Muscle of back (tissue), 11 donors: ENCODE measurements around the gene M6PR. TPM values are rescaled to one million over a fixed set of nuclear protein-coding genes. Genes with fewer than 3 reads are reported as not detected.
A peak's percentile ranks its signal among the peaks of the same experiment; 100 is the strongest.
"Not testable (repeated sequence)": the region's sequence is repeated elsewhere in the genome, so short reads cannot be mapped to it uniquely, and the experiment has no call there.

Experiments
- DNase-seq, 3 donors: peaks; one replicate each; pipeline versions ENCODE4 v3.0.0 to v3.0.0-alpha.2; 2013
- polyA plus RNA-seq, 10 donors: library from polyadenylated mRNA; unstranded; fragments of 120-200 nt; gene quantifications; one replicate each; pipeline ENCODE4 v1.2.1, GENCODE V29; 2013; ENCODE audit not compliant: insufficient read length in 10 of 10

Gene M6PR
- polyA plus RNA-seq, 10 donors: 92.6 to 120 (median 115) TPM

DNA sequence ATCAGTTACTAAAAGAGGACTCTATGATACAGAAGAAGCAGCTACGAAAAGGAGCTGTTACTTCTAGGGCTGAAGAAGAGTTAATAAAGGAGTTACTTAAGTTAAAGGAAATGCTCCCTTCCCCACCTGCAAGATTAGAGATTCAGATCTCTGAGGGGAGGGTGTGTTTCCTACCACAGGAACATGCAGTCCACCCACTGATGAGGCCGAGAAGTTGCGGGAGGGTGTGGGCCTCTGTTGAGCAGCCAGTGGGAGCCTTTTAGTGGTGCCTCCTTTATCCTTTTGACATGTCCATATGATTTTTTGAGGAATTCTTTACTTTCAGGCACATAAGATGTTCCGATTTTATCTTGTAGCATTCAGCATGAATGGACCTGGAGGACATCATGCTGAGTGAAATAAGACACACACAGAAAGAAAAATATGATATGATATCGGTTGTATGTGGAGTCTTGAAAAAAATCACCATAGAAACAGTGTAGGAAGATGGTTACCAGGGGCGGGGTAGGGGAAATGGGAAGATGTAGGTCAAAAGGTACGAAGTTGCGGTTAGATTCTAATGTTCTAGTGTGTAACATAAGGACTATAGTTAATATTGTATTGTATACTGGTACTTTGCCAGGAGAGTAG, 4.4 kb upstream of the M6PR start:
- DNase-seq: no peak

DNA sequence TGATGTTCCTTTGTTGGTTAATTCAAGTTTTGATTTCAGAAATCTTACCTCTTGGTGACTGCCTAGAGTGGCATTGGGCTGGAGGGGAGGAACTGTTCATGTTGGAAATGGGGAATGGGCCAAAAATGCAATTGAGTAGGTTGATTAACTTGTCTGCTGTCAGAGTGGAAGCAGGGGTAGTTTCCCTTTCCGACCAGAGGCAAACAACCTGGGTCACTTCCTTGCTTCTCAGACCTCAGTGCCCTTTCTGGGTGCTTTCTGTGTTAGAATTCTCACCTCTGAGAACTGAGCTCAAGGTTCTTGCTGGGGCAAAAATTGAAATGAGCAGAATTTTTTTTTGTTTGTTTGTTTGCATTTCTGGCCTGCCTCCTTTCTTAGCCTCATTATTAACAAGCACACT, 2.3 kb upstream of the M6PR start:
- no peak for DNase-seq

DNA sequence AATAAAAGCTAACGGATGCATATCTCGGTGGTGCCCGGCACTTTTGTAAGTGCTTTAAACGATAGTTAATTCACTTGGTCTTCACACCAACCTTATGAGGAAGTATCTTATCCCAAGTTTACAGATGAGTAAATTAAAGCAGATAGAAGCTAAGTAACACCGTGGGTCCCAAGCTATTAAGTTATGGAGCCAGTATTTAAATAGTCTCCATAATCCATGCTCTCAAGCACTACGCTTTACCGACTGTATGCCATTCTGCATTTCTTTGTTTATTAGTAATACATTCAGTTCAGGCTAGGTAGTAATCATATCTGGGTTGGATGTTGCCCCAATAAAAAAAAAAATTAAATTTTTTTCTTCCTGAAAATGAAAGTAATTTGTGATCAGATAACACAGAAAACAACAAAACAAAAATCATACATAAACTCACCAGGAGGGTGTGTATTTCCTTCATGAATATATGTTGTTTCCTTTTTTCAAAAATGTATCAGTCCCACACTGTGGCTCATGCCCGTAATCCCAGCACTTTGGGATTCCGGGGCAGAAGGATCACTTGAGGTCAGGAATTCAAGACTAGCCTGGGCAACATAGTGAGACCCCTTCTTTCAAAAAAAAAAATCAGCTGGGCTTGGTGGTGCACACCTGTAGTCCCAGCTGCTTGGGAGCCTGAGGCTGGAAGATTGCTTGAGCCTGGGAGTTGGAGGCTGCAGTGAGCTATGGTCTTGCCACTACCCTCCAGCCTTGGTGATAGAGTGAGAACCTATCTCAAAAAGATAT, 1.4 kb upstream of the M6PR start:
- no peak for DNase-seq

GRCh38 chr12:8950221-8950527, 729 bp upstream of the M6PR start:
- peak in 1 of 3 donors; percentile 8 for DNase-seq

- peak in 1 of 3 donors; percentile 6 for DNase-seq
Observed at GRCh38 chr12:8948701-8949341, 624 bp downstream of the M6PR start.

DNA sequence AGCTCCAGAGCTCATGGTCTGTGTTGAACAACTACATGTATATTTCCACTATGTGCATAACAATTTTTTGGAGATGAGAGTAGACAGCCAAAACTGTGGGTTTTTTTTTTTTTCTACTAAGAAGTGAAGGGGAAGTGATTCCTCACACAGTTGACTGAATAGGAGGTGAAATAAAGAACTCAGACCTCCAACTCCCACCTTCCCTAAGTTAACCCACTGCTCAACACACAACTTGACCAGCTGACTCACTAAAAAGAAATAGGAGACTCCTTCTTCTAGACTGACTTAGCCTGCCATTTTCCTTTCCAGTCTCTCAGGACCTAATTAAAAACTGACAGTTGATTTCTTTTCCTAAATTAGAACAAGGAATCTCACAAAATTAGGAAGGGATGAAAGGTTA, 1.7 kb downstream of the M6PR start:
- no peak for DNase-seq

DNA sequence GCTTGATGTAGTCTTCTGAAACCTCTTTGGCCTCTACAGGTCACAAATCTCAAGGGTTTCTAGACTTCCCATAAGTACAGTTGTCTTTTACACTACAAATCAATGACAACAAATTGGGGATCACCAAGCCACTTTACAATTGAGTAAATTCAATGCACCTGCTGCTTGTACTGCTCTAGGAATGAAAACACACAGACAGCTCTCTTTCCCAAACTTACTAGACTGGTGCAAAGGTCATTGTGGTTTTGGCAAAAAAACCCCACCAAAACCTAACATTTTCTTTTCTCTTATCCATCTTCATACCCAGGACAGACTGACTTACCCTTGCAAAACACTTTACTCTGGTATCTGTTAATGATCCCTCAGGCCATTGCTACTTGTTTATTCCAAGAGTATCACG, 2.7 kb downstream of the M6PR start:
- DNase-seq: no peak

GRCh38 chr12:8943565-8944186, 5.8 kb downstream of the M6PR start:
- DNase-seq: no peak

DNA sequence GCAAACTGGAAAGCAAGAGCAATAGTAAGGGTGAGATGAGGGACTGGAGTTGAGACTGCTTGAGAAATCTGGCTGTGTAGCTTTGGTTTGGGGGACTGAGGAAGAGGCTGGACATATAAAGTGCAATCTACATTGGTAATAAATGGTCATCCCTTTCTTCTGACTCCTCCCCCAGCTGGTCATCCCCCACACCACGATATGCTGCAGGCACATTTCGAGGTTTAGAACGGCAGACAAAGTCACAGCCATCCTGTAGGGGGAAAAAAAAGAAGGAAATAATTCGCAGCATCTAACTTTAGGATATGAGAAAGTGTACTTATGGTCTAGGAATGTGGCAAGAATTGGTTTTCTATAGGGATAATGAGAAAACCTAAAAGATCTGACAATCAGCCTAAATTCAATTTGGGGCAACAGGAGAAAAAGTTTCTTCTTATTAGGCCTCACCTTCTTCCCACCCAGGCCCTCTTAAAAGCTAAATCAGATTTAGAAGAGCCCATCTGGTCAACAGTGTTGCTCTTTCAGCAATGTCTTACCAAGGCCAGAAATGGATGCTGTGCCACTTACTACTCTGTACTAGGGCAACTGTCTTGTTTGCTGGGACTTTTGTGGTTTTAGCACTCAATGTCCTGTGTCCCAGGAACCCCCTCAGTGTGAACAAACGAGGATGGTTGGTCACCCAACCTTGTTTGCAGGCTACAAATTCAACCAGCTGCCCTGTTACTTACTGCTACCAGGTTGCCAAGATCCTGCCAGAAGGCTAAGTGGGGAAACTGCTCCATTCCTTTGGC, 7.6 kb downstream of the M6PR start:
- DNase-seq: no peak

DNA sequence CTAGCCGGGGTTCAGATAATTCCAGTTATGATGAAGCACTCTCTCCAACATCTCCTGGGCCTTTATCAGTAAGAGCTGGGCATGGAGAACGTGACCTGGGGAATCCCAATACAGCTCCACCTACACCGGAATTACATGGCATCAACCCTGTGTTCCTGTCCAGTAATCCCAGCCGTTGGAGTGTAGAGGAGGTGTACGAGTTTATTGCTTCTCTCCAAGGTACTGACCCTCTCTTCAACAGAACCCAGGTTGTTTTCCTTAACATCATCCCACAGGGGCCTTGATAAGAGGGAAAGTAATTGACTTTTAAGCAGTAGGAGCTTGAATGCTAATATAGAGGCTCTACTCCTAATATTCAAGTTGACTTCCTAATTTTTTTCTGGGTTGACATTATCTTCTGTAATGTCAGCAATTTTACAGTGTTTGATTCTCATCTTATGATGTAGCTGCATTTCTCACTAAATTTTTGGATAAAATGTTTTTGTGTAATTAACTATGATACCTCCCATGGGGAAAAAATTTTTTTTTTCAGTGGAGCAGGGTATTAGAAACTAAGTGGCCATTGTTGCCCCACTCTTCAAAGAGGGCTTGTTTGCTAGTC, 11.5 kb downstream of the M6PR start:
- DNase-seq: not testable (repeated sequence)

- DNase-seq: no peak
Observed at GRCh38 chr12:8936735-8937134, 12.7 kb downstream of the M6PR start.

- not testable (repeated sequence) for DNase-seq
Observed at GRCh38 chr12:8934080-8934479, 15.4 kb downstream of the M6PR start.

DNA sequence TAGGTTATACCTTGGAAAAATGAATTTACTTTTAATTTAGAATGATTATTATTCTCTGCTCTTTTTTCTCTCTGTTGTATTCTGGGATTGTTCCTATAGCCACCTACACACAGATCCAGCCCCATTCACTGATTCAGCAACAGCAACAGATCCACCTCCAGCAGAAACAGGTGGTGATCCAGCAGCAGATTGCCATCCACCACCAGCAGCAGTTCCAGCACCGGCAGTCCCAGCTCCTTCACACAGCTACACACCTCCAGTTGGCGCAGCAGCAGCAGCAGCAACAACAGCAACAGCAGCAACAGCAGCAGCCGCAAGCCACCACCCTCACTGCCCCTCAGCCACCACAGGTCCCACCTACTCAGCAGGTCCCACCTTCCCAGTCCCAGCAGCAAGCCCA, 17.0 kb downstream of the M6PR start:
- not testable (repeated sequence) for DNase-seq

DNA sequence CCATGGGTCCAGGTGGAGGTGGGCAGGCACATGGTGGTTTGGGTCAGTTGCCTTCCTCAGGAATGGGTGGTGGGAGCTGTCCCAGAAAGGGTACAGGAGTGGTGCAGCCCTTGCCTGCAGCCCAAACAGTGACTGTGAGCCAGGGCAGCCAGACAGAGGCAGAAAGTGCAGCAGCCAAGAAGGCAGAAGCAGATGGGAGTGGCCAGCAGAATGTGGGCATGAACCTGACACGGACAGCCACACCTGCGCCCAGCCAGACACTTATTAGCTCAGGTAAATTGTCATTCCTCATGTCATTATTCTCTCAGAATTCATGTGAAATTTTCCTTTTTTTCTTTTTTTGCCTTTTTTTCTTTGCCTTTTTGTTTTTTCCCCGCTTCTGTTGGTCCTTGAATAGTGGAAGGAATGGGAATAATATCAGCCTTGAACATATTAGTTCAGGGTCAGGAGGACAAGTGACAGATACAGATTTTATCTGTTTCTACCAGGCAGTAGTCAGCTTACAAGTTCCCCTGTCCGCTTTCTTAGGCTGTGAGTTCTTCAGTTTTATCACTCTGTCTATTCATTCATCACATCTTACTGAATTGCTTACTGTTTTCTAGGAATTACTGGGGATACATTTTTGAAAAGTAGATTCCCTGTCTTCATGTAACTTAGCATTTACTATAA, 18.7 kb downstream of the M6PR start:
- DNase-seq: not testable (repeated sequence)

DNA sequence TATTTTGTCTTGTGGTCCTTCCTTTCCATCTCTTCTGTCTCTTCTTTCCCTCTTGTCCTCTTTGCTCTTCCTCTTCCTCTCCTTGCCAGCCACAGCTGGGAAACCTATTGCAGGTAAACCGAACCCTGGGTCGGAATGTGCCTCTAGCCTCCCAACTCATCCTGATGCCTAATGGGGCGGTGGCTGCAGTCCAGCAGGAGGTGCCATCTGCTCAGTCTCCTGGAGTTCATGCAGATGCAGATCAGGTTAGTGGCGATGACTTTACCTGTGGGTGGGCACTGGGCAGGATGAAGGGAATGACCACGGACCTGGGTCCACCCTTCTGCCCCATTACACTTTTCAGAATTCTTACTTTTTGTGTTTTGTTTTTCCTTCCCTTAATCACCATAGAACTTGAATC, 26.9 kb downstream of the M6PR start:
- DNase-seq: no peak

- not testable (repeated sequence) for DNase-seq
Observed at GRCh38 chr12:8919643-8920042, 29.8 kb downstream of the M6PR start.

- no peak for DNase-seq
Observed at GRCh38 chr12:8917751-8918150, 31.7 kb downstream of the M6PR start.

GRCh38 chr12:8917031-8917430, 32.4 kb downstream of the M6PR start:
- DNase-seq: no peak

GRCh38 chr12:8916154-8916553, 33.3 kb downstream of the M6PR start:
- no peak for DNase-seq

GRCh38 chr12:8914716-8915526, 34.5 kb downstream of the M6PR start:
- DNase-seq: peak in 2 of 3 donors; percentile 55 to 89
